Astrocyte of the hippocampus (primary cell): ENCODE data around the gene PFKP.
A peak's percentile ranks its signal among the peaks of the same experiment; 100 is the strongest.

Source experiments
- DNase-seq: peaks from one replicate; pipeline ENCODE4 v3.0.0; 2011; ENCODE audit warnings: low read depth, low spot score

Gene PFKP

GRCh38 chr10:3115685-3116084 is 48.3 kb downstream of the PFKP start:
- DNase-seq: no peak

DNA sequence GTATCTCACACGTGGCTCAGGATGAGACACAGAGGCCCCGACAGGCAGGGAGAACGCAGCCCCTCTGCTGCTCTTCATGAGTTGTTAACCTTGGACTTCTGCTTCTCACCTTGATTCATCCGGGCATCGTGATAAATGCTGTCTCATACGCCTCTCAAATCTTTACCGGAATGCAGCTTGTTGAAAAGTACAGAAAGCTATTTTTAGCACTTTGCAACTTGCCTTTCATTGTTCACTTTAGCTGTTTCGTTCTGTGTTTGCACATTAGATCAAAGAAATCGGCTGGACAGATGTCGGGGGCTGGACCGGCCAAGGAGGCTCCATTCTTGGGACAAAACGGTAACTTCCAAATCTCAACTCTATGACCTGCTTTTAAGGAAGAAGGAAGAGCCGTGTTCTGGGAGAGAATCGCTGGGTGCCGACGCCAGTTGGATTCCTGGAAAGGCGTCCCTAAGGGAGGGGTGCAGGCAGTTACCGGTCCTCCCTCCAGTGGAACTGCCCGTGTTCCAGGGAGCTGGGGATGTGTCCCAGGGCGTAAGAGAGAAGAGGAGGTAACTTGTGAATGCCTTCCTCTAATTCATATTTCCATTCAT is 49.3 kb downstream of the PFKP start:
- DNase-seq: no peak

GRCh38 chr10:3117486-3117885 is 50.1 kb downstream of the PFKP start:
- DNase-seq: no peak

DNA sequence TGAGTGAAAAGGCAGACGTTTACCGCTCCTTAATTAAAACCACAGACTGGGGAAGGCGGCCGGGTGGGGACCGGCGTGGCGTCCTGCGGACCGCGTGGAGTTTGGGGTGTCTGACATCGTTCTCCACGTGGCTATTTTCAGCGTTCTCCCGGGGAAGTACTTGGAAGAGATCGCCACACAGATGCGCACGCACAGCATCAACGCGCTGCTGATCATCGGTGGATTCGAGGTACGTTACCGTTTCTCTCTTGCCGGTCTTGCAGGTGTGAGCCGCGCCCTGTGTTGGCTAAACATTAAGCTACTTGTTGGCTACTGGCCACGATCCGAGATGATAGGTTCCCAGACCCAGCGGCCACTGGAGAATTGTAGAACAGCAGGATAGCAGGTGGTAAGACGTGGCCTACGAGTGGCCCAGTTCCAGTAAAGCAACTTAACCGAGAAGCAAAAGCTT is 51.3 kb downstream of the PFKP start:
- no peak for DNase-seq

- peak; percentile 55 for DNase-seq
Measured at GRCh38 chr10:3119796-3120459, 52.6 kb downstream of the PFKP start.

DNA sequence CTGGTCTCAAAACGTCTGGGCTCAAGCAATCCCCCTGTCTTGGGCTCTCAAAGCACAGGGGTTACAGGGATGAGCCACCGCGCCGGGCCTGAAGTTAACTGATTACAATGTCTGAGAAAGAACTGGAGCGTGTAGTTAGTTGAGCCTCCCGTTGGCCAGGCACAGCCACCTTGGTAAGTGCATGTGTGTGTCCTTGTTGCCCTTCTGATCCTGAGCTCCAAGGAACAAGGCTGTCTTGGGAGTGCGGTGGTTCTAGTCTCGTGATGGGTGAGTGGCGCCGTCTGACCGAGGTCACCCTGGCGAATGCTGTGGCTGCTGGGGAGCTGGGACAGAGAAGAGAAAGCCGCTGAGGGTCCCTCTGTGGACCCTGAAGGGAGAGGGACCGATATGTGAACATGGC is 54.7 kb downstream of the PFKP start:
- DNase-seq: no peak

GRCh38 chr10:3122486-3123205 is 55.3 kb downstream of the PFKP start:
- DNase-seq: no peak

DNA sequence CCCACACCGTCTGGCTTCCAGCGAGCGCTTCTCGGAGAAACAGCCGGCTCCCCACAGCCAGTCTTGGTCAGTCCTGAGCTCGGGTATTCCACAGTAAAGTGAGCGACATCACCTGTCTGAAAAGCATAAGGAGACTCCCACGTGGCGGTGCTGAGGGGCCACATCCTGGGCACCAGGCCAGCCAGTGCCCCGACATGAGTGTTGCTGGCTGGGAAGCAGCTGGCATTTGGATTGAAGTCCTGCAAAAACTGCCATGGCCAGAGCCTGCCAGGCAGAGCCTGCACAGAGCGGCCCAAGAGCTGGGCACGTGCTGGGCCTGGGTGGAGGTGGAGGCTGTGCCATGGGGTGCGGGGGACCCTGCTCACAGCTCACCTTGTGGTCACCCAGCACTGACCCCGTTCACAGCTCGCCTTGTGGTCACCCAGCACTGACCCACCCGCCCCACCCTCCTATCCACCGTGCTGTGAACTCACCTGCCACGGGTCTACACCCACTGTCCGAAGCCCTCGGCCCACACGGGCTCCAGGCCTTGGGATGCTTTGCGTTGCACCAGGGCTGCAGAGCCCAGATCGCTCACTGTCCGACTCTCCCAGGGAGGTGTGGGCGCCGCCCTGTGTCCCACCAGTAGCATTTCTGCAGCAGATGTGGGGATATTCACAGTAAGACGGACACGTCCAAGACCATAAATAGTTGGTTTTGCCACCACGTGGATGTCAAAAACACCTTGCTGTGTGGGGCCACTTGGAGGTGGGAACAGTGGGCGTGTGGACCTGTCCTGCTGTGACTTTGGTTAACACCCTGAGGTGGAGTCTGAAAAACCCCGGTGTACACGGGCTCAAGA is 56.4 kb downstream of the PFKP start:
- no peak for DNase-seq

DNA sequence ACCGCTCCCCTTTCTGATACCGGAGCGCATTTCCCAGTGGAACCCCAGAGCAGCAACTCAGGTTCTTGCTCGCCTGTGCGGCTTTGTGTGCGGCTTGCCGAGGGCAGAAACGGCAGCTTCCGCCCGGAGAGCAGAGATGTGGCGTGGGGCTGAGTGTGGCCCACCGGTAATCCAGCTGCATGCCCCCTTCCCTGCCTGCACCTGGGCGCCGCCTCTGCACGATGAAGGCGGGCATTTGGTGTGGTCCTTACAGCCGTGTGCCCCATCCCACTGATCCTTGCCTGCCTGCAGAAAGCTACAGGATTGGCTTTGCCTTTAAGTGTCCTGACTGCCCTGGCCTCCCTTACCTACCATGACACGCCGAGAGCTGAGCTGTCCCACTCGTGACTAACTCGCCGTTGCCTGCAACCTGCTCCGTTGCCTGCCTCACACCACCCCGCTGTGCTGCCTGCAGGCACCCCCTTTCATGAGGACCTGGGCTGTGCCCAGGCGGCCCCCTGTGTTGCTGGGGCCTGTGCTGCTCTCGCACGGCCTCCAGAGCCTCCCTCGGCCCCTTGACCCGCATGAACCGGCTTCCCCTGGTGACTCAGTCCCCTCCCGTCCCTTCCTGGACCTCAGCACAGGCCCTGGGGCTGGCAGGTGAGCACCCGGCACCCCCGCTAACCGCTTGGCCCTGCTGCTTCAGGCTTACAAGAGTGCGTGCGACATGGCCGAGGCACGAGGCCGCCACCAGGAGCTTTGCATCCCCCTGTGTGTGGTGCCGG is 57.2 kb downstream of the PFKP start:
- no peak for DNase-seq

- DNase-seq: no peak
Measured at GRCh38 chr10:3125527-3126170, 58.3 kb downstream of the PFKP start.

GRCh38 chr10:3126249-3126648 is 58.9 kb downstream of the PFKP start:
- no peak for DNase-seq

- DNase-seq: peak; percentile 50
Measured at GRCh38 chr10:3126741-3127346, 59.5 kb downstream of the PFKP start.

GRCh38 chr10:3127921-3128320 is 60.6 kb downstream of the PFKP start:
- DNase-seq: no peak

- DNase-seq: no peak
Measured at GRCh38 chr10:3128379-3129130, 61.2 kb downstream of the PFKP start.

DNA sequence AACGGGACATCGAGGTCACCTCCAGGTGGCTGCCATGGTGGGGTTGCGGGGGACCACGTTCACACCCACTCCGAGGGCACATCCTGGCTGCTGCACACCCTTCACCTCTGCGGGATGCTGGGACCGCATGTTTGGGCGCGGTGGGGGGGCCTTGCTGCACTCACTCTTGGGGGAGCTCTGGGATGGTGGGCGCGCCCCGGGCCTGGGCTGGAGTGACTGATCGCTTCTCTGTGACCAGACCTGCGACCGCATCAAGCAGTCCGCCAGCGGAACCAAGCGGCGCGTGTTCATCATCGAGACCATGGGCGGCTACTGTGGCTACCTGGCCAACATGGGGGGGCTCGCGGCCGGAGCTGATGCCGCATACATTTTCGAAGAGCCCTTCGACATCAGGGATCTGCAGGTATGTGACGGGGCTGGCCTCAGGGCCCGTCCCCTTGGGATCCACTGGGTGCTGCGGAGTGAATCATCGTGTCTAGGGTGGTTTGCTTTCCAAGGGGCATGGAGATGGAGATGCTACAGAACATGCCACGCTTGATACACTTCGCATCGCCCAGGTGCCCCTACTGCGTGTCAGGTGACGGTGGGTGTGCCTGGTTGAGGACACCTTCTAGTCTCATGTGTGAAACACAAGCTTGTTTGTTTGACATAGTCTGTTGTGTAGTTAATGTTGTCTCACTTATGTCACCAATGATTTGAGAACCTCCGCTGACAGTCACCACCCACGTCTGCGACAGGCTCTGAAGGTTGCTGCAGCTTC is 62.4 kb downstream of the PFKP start:
- no peak for DNase-seq

DNA sequence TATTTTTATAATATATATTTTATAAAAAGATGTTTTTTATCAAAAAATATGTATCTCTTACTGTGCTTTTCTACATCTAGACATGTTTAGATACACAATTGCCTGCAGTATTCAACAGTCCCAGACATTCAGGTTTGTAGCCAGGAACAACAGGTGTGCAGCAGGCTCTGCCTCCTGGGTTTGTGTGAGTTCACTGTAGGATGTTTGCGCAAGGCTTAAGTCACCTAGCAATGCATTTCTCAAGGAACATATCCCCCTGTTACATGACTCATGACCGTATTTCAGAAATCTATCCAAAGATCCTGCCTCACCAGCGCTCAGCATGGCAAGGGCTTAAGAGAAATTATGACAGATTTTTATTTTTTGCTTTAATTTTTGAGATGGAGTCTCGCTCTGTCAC is 63.8 kb downstream of the PFKP start:
- no peak for DNase-seq

DNA sequence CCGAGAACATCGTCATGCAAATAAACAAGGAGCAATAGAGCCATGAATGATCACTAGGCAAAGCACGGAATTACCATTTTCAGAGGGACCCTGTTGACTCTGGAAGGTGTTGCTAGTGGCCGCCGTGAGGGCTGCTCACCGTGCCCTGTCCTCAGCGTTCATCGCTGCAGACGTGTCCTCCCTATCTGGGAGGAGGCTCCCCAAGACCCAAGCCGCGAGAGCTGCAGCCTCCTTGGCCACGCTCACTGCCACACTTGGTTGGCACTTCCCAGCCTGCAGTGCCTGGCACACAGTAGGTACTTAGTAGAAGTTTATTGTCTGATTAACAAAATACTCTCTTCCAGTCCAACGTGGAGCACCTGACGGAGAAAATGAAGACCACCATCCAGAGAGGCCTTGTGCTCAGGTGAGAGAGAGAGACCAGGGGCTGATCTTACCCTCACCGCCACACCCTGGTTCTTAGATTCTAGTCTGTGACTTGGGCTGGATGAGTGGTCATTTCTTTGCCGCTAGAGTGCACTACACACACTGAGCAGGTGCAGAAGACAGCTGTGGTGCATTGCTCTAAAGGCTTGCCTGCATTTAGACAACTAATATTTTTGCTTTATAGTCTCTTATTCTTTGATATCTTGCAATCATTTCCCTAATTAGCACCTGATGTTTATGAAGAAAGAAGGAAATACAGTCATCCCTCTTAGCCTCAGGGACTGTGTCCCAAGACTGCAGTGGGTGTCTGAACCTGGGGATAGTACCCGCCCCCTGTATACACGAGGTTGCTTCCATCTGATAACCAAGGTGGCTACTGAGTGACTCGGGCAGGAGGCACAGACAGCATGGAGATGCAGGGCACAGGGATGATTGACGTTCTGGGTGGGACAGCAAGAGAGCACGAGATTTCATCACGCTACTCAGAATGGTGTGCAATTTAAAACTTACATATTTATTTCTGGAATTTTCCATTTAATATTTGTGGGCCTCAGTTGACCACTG is 65.0 kb downstream of the PFKP start:
- no peak for DNase-seq

DNA sequence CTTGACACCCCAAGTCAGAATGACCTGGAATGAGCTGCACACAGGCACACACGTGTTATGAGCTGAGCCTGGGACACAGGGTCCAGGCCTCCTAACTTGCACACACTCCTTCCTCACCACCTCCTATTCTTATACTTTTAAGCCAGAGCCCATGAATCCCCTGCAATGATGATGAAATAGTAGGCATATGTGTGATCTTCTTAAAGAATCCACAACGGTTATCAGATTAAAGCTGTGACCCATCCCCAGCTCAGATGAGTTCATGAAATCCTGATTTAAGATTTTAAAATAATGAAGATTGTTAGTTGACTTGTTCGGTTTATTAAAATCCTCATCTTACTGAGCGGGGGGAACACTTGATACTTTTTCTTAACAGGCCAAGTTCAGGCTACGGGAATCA is 66.6 kb downstream of the PFKP start:
- no peak for DNase-seq
